H9 (cell line): Measurements from ENCODE around the gene SRXN1. TPM values are rescaled to one million over a fixed set of nuclear protein-coding genes. Genes with fewer than 3 reads are reported as not detected.

Source experiments
- DNase-seq: peaks from one replicate; pipeline ENCODE4 v3.0.0-alpha.2; 2017
- H2AFZ ChIP-seq: one replicate; pipeline ENCODE4 v1.6.1; 2013; ENCODE audit warnings: mild to moderate bottlenecking, low read length, control low read depth, moderate library complexity
- H2AK5ac ChIP-seq: 2 replicates; pipeline ENCODE4 v1.6.1; 2013; ENCODE audit warnings: low read length, control low read depth, mixed read lengths; ENCODE audit not compliant: insufficient read length
- H2BK120ac ChIP-seq: one replicate; pipeline ENCODE4 v1.6.1; 2013; ENCODE audit warnings: low read depth, mild to moderate bottlenecking, low read length, control low read depth, inconsistent platforms; ENCODE audit not compliant: poor library complexity, severe bottlenecking
- H2BK12ac ChIP-seq: 2 replicates; pipeline ENCODE4 v1.6.1; 2013; ENCODE audit warnings: low read length, control low read depth, mixed read lengths, low read depth; ENCODE audit not compliant: insufficient read length
- H2BK15ac ChIP-seq: 2 replicates; pipeline ENCODE4 v1.6.1; 2013; ENCODE audit warnings: low read depth, low read length, control low read depth
- H2BK20ac ChIP-seq: one replicate; pipeline ENCODE4 v1.6.1; 2013; ENCODE audit warnings: low read depth, mild to moderate bottlenecking, low read length, control low read depth, inconsistent platforms; ENCODE audit not compliant: poor library complexity, severe bottlenecking
- H2BK5ac ChIP-seq: 2 replicates; pipeline ENCODE4 v1.6.1; 2013; ENCODE audit warnings: low read length, control low read depth, mixed read lengths; ENCODE audit not compliant: insufficient read length
- H3K14ac ChIP-seq: 2 replicates; pipeline ENCODE4 v1.6.1; 2013; ENCODE audit warnings: low read length, control low read depth; ENCODE audit not compliant: insufficient read depth
- H3K18ac ChIP-seq: 2 replicates; pipeline ENCODE4 v1.6.1; 2013; ENCODE audit warnings: low read depth, mild to moderate bottlenecking, mixed read lengths, low read length, control low read depth; ENCODE audit not compliant: insufficient read length
- H3K23ac ChIP-seq: 2 replicates; pipeline ENCODE4 v1.6.1; 2013; ENCODE audit warnings: low read length, control low read depth, mixed read lengths, low read depth; ENCODE audit not compliant: insufficient read length
- H3K23me2 ChIP-seq: 2 replicates; pipeline ENCODE4 v1.6.1; 2013; ENCODE audit warnings: low read depth, mild to moderate bottlenecking, mixed read lengths, low read length, control low read depth; ENCODE audit not compliant: insufficient read length, poor library complexity, severe bottlenecking
- H3K27ac ChIP-seq: 2 replicates; pipeline ENCODE4 v1.5.1; 2013; ENCODE audit warnings: low read length, control low read depth, mixed read lengths, low read depth; ENCODE audit not compliant: insufficient read length
- H3K27me3 ChIP-seq: 2 replicates; pipeline ENCODE4 v1.6.1; 2013; ENCODE audit warnings: low read length, control low read depth, inconsistent platforms; ENCODE audit not compliant: insufficient read depth
- H3K4ac ChIP-seq: 2 replicates; pipeline ENCODE4 v1.6.1; 2013; ENCODE audit warnings: low read depth, mild to moderate bottlenecking, control low read depth, inconsistent platforms, low read length, moderate library complexity
- H3K4me1 ChIP-seq: 2 replicates; pipeline ENCODE4 v1.6.1; 2013; ENCODE audit warnings: low read length, control low read depth, inconsistent platforms; ENCODE audit not compliant: insufficient read depth
- H3K4me2 ChIP-seq: 2 replicates; pipeline ENCODE4 v1.6.1; 2013; ENCODE audit warnings: low read length, control low read depth, mixed read lengths; ENCODE audit not compliant: insufficient read length, insufficient read depth
- H3K56ac ChIP-seq: 2 replicates; pipeline ENCODE4 v1.6.1; 2013; ENCODE audit warnings: low read depth, mild to moderate bottlenecking, mixed read lengths, low read length, control low read depth; ENCODE audit not compliant: insufficient read length
- H3K79me1 ChIP-seq: 2 replicates; pipeline ENCODE4 v1.6.1; 2013; ENCODE audit warnings: low read depth, mild to moderate bottlenecking, moderate library complexity, low read length, control low read depth, inconsistent platforms; ENCODE audit not compliant: insufficient read depth, poor library complexity, severe bottlenecking
- H3K79me2 ChIP-seq: 2 replicates; pipeline ENCODE4 v1.6.1; 2013; ENCODE audit warnings: low read length, control low read depth, inconsistent platforms; ENCODE audit not compliant: insufficient read depth
- H3K9ac ChIP-seq: 2 replicates; pipeline ENCODE4 v1.6.1; 2013; ENCODE audit warnings: low read length, control low read depth, mixed read lengths; ENCODE audit not compliant: insufficient read length; ENCODE audit errors: extremely low read depth
- H3K9me3 ChIP-seq: one replicate; pipeline ENCODE4 v1.6.1; 2013; ENCODE audit warnings: low read depth, low read length, inconsistent platforms; ENCODE audit not compliant: control insufficient read depth
- H3T11ph ChIP-seq: one replicate; pipeline ENCODE4 v1.6.1; 2013; ENCODE audit warnings: mild to moderate bottlenecking, low read length, control low read depth, inconsistent platforms
- H4K20me1 ChIP-seq: one replicate; pipeline ENCODE4 v1.6.1; 2013; ENCODE audit not compliant: control insufficient read depth, insufficient read length, insufficient read depth
- H4K5ac ChIP-seq: 2 replicates; pipeline ENCODE4 v1.6.1; 2013; ENCODE audit warnings: low read depth, mild to moderate bottlenecking, mixed read lengths, low read length, control low read depth; ENCODE audit not compliant: insufficient read length
- H4K8ac ChIP-seq: replicated peaks from 2 replicates; pipeline ENCODE4 v1.6.1; 2013; ENCODE audit warnings: low read length, control low read depth, mixed read lengths, low read depth; ENCODE audit not compliant: insufficient read length
- H4K91ac ChIP-seq: 2 replicates; pipeline ENCODE4 v1.6.1; 2013; ENCODE audit warnings: low read depth, mild to moderate bottlenecking, moderate library complexity, mixed read lengths, low read length, control low read depth; ENCODE audit not compliant: insufficient read length
- H3K27ac Mint-ChIP-seq, 3 experiments: 2 replicates in 2 of 3; 3 replicates in 1 of 3; pipeline ENCODE4 v1.8.0; 2020 to 2021; ENCODE audit warnings: mixed read lengths in 3 of 3, mild to moderate bottlenecking in 1 of 3, moderate library complexity in 1 of 3
- H3K27me3 Mint-ChIP-seq: 2 replicates; pipeline ENCODE4 v1.8.0; 2021; ENCODE audit warnings: low read depth, mild to moderate bottlenecking, moderate library complexity, mixed read lengths
- H3K36me3 Mint-ChIP-seq, 3 experiments: 2 replicates in 2 of 3; 3 replicates in 1 of 3; pipeline ENCODE4 v1.8.0; 2020 to 2021; ENCODE audit warnings: low read depth in 3 of 3, mixed read lengths in 3 of 3; ENCODE audit not compliant: insufficient read depth in 1 of 3
- H3K4me1 Mint-ChIP-seq, 2 experiments: 2 replicates each; pipeline ENCODE4 v1.8.0; 2020; ENCODE audit warnings: mixed read lengths in 2 of 2
- H3K4me3 Mint-ChIP-seq, 2 experiments: 2 replicates in 1 of 2; 3 replicates in 1 of 2; pipeline ENCODE4 v1.8.0; 2020 to 2021; ENCODE audit warnings: mild to moderate bottlenecking in 2 of 2, mixed read lengths in 2 of 2, moderate library complexity in 1 of 2
- H3K9me3 Mint-ChIP-seq, 2 experiments: 2 replicates in 1 of 2; 3 replicates in 1 of 2; pipeline ENCODE4 v1.8.0; 2020; ENCODE audit warnings: mild to moderate bottlenecking in 2 of 2, mixed read lengths in 2 of 2, moderate library complexity in 1 of 2
- CTCF ChIP-seq: fragments of 200-600 bp; sonication (generic); conservative IDR thresholded peaks from 3 replicates; pipeline ENCODE4 v1.8.0; 2021; ENCODE audit warnings: antibody characterized with exemption, mild to moderate bottlenecking
- WGBS: extraction: QIAGEN DNeasy Blood & Tissue Kit; methylation state at CpG from one replicate; pipeline ENCODE4 v1.1.7; 2013; ENCODE audit warnings: missing lambda C conversion rate, low lambda C conversion rate, mixed read lengths; ENCODE audit not compliant: insufficient read length; ENCODE audit errors: extremely low coverage; 5-methylcytosine and 5-hydroxymethylcytosine counted together
- total RNA-seq: library from RNA; stranded (reverse); gene quantifications from 2 replicates; pipeline ENCODE4 v1.2.1, GENCODE V29; 2021

Gene SRXN1
- total RNA-seq, 1 experiment from 2014 or later: 25.7 TPM

GRCh38 chr20:697826-698225 lies 44.8 kb upstream of the SRXN1 start:
- no peak overlapping the region for H2BK12ac ChIP-seq
- no peak overlapping the region for H3K4me3 Mint-ChIP-seq

More at GRCh38 chr20:697826-698225, 44.8 kb upstream of the SRXN1 start:
- Histone ChIP-seq H3K27ac (no peak overlapping the region), H4K5ac (no peak overlapping the region), H4K20me1 (no peaks in the 10 kb centered on the region), H3K23me2 (no peaks in the 10 kb centered on the region), H2BK120ac (no peak overlapping the region), H2AK5ac (no peak overlapping the region), H3T11ph (no peak overlapping the region), H2AFZ (no peak overlapping the region), H3K23ac (no peak overlapping the region), H4K91ac (no peak overlapping the region), H3K4ac (no peak overlapping the region), H3K79me2 (no peaks in the 10 kb centered on the region), H3K9ac (no peak overlapping the region), H3K56ac (no peak overlapping the region), H3K27me3 (no peaks in the 10 kb centered on the region), H3K14ac (no peak overlapping the region), H4K8ac (no peak overlapping the region), H2BK15ac (no peak overlapping the region), H3K18ac (no peak overlapping the region), H3K9me3 (no peaks in the 10 kb centered on the region), H3K4me1 (peaks cover 8% of the 10 kb centered on the region; the same call in 1 of the 2 replicates), H2BK5ac (no peak overlapping the region), H3K79me1 (no peaks in the 10 kb centered on the region), H2BK20ac (no peak overlapping the region), H3K4me2 (no peak overlapping the region)
- Mint-ChIP-seq H3K9me3 (no peaks in the 10 kb centered on the region), H3K36me3 (no peaks in the 10 kb centered on the region), H3K27ac (no peak overlapping the region; a peak in 1 of 7 replicates), H3K4me1 (peaks cover 18 to 40% of the 10 kb centered on the region in 2 experiments), H3K27me3 (peaks cover 3% of the 10 kb centered on the region; the same call in 1 of the 2 replicates)
- no CpG with 5 or more reads among the region's 9 CpGs for WGBS
- TF ChIP-seq CTCF: no peak
- no peak for DNase-seq
